Tongue (tissue), 2 donors: ENCODE results near the gene ISCA1. TPM values are rescaled to one million over a fixed set of nuclear protein-coding genes. Genes with fewer than 3 reads are reported as not detected.
"Not testable (repeated sequence)": the region's sequence is repeated elsewhere in the genome, so short reads cannot be mapped to it uniquely, and the experiment has no call there.

ENCODE experiments used
- DNase-seq: peaks from one replicate; pipeline ENCODE4 v3.0.0-alpha.2; 2015
- total RNA-seq: library from RNA; depleted of rRNA; stranded (reverse); fragments of >200 nt; gene quantifications from one replicate; pipeline ENCODE4 v1.2.3, GENCODE V29; 2014

The ISCA1 gene
- total RNA-seq: 49.3 TPM

DNA sequence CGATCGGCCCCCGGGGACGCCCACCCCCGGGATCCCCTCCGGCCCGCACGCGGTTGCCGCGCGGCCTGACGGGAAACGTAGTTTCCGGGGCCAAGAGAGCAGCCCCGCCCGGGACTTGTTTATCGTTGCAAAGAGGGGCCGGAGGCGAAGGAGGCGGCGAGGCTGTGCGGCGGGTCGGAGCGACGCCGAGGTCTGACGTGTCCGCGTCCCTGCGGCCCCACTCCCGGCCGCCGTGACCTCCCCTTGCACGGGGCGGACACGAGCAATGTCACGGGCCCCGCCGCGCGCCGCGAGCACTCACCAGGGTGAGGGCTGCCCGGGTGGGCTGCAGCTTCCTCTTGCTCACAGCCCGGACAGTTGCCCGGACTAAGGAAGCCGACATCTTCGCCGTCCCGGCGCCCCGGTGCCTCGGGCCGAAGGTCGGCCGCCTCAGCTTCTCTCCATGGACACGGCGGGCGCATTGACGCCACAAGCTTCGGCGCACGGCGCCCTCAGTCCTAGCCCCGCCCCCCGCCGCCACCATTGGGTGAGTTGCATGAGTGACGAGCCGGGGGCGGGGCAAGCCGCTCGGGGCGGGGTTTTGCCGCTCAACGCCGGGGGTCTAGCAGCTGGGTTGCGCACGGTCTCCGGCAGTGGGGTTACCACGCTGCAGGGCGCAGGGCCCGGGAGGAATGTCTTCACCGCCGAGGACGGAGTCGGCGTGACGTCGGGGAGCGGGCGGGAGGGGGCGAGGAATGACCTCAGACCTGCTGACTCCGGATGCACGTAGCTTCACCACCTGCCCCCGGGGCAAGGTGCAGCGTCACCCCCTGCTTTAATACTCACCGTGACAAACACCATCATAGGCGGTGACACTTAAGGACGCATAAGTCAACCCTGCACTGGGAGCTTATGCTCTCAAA lies at the start of gene ISCA1:
TSS of gene ISCA1 (minus strand) at position 462 of the 902 bp plus-strand sequence. CDS start at position 382, 80 bp downstream.
- peak; percentile 98 for DNase-seq

DNA sequence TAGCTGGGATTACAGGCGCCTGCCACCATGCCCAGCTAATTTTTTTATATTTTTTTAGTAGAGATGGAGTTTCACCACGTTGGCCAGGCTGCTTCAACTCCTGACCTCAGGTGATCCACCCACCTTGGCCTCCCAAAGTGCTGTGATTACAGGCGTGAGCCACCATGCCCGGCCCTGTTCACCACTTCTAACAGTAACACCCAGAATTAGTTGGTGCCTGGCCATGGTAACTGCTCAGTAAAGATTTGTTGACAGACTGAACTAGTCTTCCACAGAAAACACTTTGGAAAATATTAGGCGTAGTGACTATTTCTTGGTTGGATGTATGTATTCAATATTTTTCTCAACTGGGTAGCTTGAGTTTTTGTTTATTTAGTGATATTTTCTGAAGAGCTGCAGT lies 47.8 kb upstream of the ISCA1 start:
- no peak for DNase-seq

DNA sequence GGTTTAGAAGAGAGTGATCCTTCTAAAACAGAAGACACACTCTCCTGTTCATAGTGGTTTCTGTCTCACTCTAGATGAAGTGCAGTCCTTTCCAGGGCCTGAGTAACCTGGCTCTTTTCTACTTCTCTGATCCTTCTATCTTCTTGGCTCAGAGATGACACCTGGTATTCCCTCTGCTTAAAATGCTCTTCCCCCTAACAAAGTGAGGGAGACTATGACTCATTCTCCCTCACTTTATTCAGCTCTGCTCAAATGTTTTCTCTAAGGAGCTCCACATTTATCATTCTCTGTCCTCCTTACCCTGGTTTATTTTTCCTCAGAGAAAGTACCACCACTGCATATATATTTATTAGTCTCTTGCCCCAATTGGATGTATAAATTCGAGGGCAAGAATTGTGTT lies 47.3 kb upstream of the ISCA1 start:
- DNase-seq: no peak

DNA sequence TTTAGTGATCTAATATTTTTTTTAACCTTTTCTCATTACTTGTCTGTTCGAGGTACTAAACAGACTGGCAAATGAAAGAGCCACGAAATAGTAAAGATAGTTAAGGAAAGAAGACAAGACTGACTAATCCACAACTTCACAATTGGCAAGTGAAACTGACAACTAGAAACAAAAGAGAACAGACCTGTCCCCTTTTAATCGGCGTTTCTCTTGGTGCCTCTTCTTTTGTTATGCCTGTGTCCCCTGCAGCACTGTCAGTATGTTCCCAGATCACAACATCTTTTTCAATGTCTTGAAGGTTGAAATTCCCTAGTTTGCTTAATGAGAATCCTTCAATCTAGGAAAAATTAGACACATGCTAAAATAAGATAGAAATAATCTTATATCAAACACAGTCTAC lies 45.8 kb upstream of the ISCA1 start:
- DNase-seq: no peak

DNA sequence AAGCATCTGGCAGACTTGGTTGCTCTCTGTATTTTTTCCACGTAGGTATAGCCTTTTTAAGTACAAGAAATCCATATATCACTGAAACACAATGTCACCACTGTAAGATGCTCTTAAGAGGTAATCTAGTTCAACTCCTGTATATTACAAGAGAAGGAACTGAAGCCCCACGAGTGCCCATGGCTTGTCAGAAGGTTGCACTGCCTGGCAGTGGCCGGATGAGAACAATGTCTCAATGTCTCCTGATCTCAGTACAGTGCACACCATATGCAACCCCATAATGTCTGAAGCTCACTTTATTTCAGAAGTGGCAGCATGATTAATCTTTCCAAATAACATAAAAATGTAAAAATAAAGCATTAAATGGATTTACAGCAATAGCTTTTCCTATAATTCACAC lies 44.2 kb upstream of the ISCA1 start:
- no peak for DNase-seq

DNA sequence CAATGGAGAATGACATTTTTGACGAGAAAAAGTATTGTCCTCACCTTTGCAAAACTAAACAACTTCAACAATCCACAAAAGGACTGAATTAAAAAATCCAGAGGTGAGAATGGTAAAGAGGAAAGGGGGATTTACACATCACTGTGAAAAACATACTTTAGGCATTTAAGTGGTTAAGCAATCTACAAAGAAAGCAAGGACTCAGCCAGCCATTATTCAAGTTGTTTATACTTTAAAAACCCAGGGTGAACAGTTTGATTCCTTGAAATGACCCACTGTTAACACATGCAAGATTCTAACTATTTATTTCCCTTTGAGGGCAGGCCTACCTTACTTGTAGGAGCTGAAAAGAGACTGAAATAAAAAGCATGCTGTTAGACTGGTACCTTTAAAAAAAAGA lies 42.6 kb upstream of the ISCA1 start:
- no peak for DNase-seq

DNA sequence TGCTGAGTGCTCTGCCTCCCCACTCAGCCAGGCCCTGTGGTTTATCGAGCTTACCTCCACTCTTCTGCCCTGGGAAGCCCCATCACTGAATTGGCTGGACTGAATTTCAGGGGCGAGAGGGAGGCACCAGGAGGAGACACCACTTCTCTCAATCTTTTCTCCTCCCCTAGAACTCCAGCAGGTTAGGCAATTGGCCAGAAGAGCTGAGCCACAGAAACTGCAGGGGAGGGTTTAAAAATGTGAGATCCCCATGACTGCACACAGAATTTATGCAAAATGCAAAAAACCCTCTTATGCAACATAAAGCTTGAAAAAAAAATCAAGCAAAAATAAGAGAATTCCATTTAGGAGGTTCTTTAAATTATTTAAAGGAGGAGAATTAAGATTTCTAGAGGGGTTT lies 42.0 kb upstream of the ISCA1 start:
- DNase-seq: no peak

DNA sequence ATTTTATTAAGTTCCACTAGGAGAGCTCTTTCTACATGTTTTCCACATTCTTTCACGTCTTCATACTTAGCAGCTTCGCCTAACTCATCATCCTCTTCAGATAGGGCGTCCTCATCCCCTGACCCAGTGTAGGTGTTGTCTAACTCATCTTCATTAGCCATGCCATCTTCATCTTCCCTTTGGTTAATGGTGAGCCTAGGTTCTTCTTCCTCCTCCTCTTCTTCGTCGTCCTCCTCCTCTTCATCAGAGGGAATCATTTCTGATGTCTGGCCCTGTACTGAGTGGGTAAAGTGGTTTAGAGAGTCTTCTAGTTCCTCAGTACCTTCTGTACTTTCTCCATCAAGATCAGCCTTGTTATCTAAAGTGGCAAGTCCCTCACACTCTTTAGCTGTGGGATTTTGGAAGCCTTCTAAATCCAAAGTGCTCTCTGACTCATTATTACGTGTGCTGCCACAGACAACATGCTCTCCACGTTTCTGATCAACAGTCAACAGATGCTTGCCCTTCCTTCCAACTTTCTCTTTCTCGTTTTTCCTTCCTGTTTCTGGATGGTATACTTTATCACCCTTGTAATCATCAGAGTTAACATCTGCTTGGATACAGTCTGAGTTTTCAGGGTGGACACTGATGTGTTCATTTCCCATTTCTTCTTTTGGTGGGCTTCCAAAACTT lies 40.8 kb upstream of the ISCA1 start:
- DNase-seq: no peak

DNA sequence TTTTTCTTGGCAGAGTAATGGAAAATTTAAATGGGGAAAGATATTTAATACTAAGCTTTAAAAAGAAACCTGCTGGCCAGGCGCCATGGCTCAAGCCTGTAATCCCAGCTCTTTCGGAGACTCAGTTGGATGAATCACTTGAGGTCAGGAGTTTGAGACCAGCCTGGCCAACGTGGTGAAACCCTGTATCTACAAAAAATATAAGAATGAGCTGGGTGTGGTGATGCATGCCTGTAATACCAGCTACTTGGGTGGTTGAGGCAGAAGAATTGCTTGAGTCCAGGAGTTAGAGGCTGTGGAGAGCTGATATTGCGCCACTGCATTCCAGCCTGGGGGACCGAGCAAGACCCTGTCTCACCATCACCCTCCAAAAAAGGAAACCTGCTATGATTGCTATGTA lies 39.0 kb upstream of the ISCA1 start:
- DNase-seq: no peak

DNA sequence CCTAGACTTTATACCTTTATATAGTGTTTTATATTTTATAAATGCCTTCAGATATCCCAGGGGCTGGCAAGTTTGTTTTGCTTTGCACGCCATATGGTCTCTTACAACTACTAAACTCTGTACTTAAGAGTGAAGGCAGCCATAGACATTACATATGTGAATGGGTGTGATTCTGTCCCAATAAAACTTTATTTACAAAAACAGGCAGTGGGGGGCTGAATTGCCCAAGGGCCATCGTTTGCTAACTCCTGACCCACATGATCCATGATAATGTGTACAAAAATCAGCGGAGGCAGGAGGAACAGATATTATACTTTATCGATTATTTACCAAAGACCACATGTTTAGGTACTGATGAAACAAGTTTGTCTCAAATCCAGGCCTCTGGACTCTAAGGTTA lies 35.8 kb upstream of the ISCA1 start:
- DNase-seq: no peak

DNA sequence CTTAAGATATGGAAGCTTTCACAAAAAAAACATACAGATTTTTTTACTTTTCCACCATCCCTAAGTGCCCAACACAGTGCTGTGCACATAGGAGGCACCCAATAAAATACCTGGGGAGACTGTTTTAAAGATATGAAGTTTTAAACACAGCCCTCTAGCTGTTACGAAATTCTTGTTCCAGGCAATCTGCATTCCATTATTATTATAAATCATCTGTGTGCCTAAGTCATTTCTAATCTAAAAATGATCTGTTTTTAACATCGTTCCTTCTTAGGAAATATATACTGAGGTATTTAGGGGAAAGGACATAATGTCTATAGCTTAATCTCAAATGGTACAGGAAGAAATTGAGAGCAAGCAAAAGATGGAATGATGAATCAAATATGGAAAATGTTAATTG lies 32.7 kb upstream of the ISCA1 start:
- no peak for DNase-seq

DNA sequence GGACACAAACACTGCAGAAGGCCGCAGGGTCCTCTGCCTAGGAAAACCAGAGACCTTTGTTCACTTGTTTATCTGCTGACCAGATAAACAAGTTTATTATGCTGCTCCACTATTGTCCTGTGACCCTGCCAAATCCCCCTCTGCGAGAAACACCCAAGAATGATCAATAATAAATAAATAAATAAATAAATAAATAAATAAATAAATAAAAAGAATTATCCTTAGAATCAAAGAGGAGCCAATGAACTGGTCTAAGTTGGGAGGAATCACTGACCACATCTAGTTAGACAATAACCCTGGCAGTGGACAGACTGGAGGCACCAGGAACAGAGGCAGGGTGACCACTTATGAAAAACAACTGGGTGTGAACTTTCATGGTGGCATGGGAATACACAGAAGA lies 30.6 kb upstream of the ISCA1 start:
- not testable (repeated sequence) for DNase-seq

DNA sequence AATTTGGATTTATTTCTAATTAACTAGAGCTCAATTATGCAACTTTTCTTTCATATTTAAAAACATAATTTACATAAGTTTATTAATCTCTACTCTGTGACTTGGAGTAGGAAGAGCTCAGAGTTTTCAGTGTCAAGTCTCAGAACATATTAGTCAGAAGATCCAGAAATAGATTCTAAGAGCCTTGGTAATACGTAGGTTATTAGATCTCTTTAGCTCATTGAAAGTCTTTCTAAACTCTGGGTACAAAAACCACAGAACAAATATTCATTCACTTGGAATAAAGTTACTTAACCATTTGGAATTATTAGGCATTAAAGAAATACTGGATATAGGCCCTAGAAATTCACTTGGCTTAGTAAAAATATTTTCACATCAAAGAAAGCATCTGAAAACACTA lies 26.3 kb upstream of the ISCA1 start:
- no peak for DNase-seq

DNA sequence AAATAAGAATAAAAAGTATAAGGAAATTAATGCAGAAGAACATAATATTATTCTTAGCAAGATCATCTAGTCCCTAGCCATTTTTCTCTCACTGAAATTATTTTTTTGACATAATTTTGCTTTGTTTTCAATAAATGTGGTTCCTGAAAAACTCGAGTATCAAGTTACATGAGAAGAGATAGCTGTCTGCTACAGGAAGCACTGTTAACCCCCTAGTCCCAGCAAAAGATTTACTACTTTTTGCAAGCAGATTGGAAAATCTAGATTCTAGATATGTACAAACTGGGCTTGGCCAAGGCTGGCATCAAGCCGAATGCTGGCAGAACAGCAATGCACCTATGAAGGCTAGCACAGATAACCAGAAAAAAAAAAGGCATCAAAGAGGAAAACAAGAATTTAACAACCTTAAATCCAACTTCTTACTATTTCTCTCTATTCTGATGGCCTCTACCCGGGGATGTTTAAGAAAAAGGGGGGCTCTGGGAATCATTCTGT lies 21.9 kb upstream of the ISCA1 start:
- DNase-seq: no peak

DNA sequence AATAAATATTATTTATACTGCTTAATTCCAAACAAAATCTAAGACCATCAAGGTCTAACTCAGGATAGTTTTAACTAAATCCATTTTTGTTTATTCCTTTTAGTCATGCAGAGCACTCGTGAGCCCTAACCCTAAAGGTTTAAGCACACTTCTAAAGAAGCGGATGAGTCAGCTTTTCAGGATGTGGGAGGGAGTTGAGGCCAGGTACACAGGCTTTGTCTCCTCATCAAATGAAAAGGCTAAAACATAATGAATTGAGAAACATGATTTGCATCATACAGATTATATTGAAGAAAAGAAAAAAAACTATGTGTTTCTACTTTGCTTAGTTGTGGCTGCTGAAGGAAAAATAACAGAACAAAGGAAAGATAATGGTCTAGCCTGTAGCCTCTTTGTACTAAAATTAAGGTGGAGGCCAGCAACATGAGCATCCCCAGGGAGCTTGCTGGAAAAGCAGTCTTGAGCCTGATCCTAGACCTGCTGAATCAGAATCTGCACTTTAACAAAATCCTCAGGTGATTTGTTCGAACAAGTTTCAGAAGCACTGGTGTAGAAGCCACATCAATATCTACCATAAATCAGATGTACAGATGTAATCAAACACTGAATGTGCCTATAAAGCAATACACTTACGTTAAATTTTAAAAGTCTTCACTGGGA lies 21.1 kb upstream of the ISCA1 start:
- no peak for DNase-seq

DNA sequence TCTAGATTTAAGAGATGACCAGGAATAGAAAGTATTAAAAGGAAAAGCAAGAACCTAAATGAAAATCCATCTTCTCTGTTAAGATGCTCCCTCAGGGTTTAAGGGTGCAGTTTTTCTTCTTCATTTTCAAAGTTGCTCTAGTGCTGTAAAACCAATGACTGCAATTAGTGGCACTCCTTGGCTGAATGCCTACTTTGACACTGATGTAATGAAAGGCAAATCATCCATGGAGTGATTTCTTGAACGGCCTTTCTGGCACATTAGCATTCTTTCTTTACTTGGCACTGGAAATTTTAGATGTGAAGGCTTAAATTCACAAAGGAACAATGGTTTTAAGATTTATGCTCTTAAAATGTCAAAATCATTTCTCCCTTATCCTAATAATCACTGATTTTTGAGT lies 19.3 kb upstream of the ISCA1 start:
- DNase-seq: no peak

DNA sequence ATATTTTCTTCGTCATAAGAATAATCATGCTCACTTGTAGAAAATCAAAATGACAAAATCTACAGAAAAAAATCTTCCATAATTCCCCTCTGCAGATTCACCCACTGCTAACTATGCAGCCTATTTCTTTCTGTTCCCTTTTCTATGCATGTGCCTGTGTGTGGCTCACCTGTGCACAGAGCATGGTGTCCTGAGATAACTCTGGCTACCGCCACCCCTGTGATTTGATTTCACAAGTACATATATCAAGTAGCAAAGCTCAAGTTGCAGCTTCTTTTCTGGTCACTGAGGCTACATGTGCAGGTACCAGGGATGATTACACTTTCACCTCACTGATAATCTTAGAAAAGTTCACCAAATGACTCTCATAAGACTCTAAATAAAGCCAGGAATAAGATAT lies 18.4 kb upstream of the ISCA1 start:
- DNase-seq: no peak

DNA sequence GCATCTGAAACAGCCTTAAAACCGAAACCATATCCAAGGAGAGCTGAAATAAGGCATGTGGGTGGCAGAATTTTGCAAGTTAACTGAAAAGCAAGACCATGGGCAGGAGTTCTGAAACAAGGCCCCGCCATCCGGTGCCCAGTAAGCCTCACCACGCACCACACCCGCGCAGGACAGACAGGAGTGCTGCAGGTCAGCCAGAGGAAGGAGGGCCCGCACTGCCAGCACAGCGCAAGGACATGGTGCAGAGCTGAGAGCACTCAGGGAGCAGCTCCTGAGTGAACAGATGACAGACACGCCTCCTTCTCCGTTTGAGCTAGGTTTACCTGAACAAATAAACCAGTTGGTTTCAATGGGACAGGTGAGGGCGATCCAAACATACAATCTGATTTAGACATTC lies 16.5 kb upstream of the ISCA1 start:
- DNase-seq: no peak

DNA sequence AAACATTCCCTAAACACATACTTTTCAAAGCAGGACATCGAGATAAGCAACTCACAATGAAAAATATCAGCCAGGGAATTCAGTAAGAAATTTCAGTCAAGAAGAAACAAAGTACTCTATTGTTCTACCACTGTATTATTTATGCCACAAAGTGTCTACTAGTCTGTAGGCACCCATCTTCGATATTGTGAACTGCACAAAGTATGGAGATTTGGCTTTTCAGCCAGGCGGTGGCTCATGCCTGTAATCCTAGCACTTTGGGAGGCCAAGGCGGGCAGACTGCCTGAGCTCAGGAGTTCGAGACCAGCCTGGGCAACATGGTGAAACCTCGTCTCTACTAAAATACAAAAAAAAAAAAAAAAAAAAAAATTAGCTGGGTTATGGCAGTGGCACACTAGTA lies 8.0 kb upstream of the ISCA1 start:
- DNase-seq: not testable (repeated sequence)

DNA sequence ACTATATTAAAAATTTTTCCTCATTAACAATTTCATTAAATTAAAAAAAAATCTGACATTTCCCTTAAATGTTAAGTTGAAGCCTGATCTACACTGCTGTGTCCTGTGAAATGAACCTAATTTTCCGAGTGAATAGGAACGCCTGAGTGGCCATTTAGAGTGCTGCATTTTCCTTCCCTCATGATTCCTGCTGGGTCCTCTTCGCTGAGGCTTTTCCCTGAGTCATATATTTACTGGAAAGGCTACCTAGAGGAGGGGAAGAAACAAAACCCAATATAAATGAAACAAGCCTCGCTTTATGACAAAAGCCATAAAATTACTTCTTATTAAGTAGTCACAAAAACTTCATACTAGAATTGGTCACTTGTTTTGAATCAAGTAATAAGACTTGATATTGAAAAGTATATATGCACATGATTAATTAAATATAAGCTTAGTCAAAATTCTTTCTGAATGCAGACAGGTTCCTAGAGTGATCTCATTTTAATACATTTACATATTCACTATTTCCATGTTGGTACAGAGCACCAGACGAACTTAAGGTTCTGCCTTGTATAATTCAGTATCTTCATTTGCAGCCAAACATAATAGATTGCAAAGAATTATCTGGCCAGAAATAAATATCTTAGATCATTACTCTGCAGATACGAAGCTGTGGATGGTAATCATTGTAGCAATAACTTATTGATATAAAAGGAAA lies 6.3 kb upstream of the ISCA1 start:
- no peak for DNase-seq

DNA sequence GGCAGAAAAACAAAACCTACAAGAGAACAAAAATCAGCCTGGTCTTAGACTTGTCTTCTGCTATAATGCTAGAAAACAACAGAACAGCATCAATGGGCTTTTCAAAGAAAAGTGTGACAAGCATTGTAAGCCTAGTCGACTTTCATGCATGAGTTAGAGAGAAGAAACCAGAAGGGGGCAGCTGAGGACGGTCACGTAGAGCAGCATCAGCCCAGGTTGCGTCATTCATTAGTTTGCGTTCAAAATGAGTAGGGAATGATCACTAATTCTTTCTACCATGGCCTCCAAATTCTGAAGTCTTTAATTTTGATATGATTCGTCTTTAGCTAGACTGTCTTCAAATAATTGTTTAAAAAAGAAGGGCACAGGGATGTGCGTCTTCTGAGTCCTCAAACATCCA lies 4.7 kb upstream of the ISCA1 start:
- peak; percentile 43 for DNase-seq

DNA sequence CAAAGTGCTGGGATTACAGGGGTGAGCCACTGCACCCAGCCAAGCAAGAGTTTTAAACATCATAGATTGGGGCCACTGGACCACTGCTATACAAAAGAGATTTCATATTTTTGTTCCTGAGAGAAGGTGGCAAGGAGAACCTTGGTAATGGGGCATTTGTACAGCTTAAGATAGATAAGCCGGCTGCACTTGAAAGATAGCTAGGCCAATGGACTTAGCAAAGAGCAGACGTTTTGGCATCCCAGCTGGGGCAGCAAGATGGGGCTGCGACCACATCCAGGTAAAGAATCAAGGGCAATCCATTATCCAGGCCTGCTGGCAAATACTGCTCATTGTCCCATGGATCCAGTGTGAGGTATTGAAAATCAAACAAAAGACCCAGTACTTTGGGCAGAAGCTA lies 3.9 kb upstream of the ISCA1 start:
- no peak for DNase-seq

DNA sequence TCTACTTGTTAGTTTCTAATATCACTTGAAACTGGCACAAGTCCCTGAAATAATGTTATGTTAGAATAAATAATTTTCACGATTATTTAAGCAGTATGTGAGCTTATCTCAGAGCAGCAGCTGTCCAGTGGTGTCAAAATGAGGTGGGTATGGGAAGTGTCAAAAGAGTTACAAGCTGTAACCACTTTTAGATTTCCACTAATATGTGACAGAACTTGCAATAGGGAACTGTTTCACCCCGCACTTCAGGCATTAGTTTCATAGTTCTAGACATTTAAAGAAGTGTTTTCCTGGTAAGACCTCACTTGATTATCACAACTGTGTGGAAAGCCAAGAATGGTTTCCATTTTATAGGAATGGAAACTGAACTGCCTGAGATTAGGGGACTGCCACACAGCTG lies 2.9 kb upstream of the ISCA1 start:
- peak; percentile 24 for DNase-seq
